Esophagus squamous epithelium (tissue), 5 donors: ENCODE data around the gene DMAC2. TPM values are rescaled to one million over a fixed set of nuclear protein-coding genes. Genes with fewer than 3 reads are reported as not detected.
A peak's percentile ranks its signal among the peaks of the same experiment; 100 is the strongest.

ENCODE experiments used
- DNase-seq: peaks from one replicate; lab custom pipeline; 2025; lab: John Stamatoyannopoulos, UW
- H3K27ac ChIP-seq, 4 donors: fragments of 200-600 bp; sonication (generic); one replicate each; pipeline ENCODE4 v1.5.1; 2016 to 2019; ENCODE audit warnings: mild to moderate bottlenecking in 1 of 4
- H3K27me3 ChIP-seq, 4 donors: fragments of 200-600 bp; sonication (generic); 1 replicate in 3 of 4; 2 replicates in 1 of 4; pipeline versions ENCODE4 v1.5.1 to v1.6.0; 2017 to 2021; ENCODE audit warnings: antibody characterized with exemption in 1 of 4
- H3K36me3 ChIP-seq, 3 donors: fragments of 200-600 bp; sonication (generic); one replicate each; pipeline ENCODE4 v1.5.1; 2016 to 2019
- H3K4me1 ChIP-seq, 3 donors: fragments of 200-600 bp; sonication (generic); one replicate each; pipeline ENCODE4 v1.5.1; 2017 to 2019
- H3K4me3 ChIP-seq, 4 donors: fragments of 200-600 bp; sonication (generic); 1 replicate in 3 of 4; 2 replicates in 1 of 4; pipeline ENCODE4 v1.5.1; 2016 to 2019; ENCODE audit warnings: mild to moderate bottlenecking in 2 of 4, moderate library complexity in 1 of 4
- H3K9me3 ChIP-seq, 3 donors: fragments of 200-600 bp; sonication (generic); one replicate each; pipeline ENCODE4 v1.5.1; 2016 to 2019
- CTCF ChIP-seq, 6 experiments: fragments of 450-650 bp in 4 of 6; fragments of 200-600 bp in 2 of 6; sonication (generic) in 2 of 6; IDR thresholded peaks; one replicate each; pipeline ENCODE4 v1.5.1; 2016 to 2019; ENCODE audit warnings: antibody characterized with exemption in 6 of 6, mild to moderate bottlenecking in 4 of 6, moderate library complexity in 4 of 6
- POLR2A ChIP-seq, 4 donors: fragments of 450-650 bp; IDR thresholded peaks; one replicate each; pipeline ENCODE4 v1.6.1; 2017; ENCODE audit warnings: antibody characterized with exemption in 4 of 4, mild to moderate bottlenecking in 4 of 4, moderate library complexity in 3 of 4
- WGBS, 2 donors: methylation state at CpG; one replicate each; pipeline ENCODE4 v1.1.5; 2018; 5-methylcytosine and 5-hydroxymethylcytosine counted together
- intact Hi-C: fragments of 100-400 bp; cut with DNase I; formaldehyde crosslinking; loops from one replicate; pipeline ENCODE4 v1.15.0; 2022
- total RNA-seq, 4 donors: library from RNA; depleted of rRNA; stranded (reverse); fragments of >200 nt; gene quantifications; one replicate each; pipeline ENCODE4 v1.1.0, GENCODE V29; 2016
- donor health status: DM: yes; HTN: yes; CAD: no.

The DMAC2 gene
- total RNA-seq, 4 donors from 2014 or later, result 25.1 to 41.4 (median 35.7) TPM

GRCh38 chr19:41407271-41407670, 32.4 kb downstream of the DMAC2 start:
- Histone ChIP-seq H3K4me1 (peaks cover 31 to 100% (median 48%) of the 10 kb centered on the region in 3 donors), H3K27me3 (no peaks in the 10 kb centered on the region), H3K27ac (peak overlapping the region in 3 of 4 donors; percentile 21 to 96 (median 93)), H3K36me3 (peaks cover 0 to 34% (median 4%) of the 10 kb centered on the region in 3 donors), H3K9me3 (no peaks in the 10 kb centered on the region), H3K4me3 (no peak overlapping the region)
- TF ChIP-seq POLR2A (IDR thresholded peaks at IDR 0.05) (no peak), CTCF (IDR thresholded peaks at IDR 0.05) (no peak)
- intact Hi-C loops, result no loop called here
- no peak for DNase-seq
- 44 to 54% methylated on average over 3 to 4 of the region's 4 CpGs for WGBS, 2 donors

- peaks cover 0 to 34% (median 4%) of the 10 kb centered on the region in 3 donors for H3K36me3 ChIP-seq
- no peak for DNase-seq
- intact Hi-C loops, result no loop called here
- peak overlapping the region; percentile 67 to 96 (median 84) for H3K27ac ChIP-seq
- H3K27me3 ChIP-seq, result no peaks in the 10 kb centered on the region
- H3K9me3 ChIP-seq, result no peaks in the 10 kb centered on the region
- 90 to 100% methylated on average over 2 to 4 of the region's 6 CpGs for WGBS, 2 donors
- peaks cover 19 to 100% (median 43%) of the 10 kb centered on the region in 3 donors for H3K4me1 ChIP-seq
- no peak overlapping the region for H3K4me3 ChIP-seq
- TF ChIP-seq POLR2A (IDR thresholded peaks at IDR 0.05), result no peak
- no peak for TF ChIP-seq CTCF (IDR thresholded peaks at IDR 0.05)
These were observed 33.9 kb downstream of the DMAC2 start for GRCh38 chr19:41405776-41406175.

- 60 to 65% methylated on average over 10 to 12 of the region's 12 CpGs for WGBS, 2 donors
- H3K4me3 ChIP-seq, result no peak overlapping the region
- TF ChIP-seq CTCF (IDR thresholded peaks at IDR 0.05), result no peak
- peaks cover 21 to 99% (median 40%) of the 10 kb centered on the region in 3 donors for H3K4me1 ChIP-seq
- H3K36me3 ChIP-seq, result peaks cover 0 to 38% (median 0%) of the 10 kb centered on the region in 3 donors
- H3K9me3 ChIP-seq, result no peaks in the 10 kb centered on the region
- peak overlapping the region in 3 of 4 donors; percentile 75 to 96 (median 80) for H3K27ac ChIP-seq
- H3K27me3 ChIP-seq, result no peaks in the 10 kb centered on the region
- DNase-seq, result no peak
- intact Hi-C loops, result no loop called here
These were observed 36.3 kb downstream of the DMAC2 start for GRCh38 chr19:41403181-41403970.

GRCh38 chr19:41402010-41402409, 37.7 kb downstream of the DMAC2 start:
- peak overlapping the region; percentile 68 to 96 (median 74) for H3K27ac ChIP-seq
- DNase-seq, result no peak
- TF ChIP-seq CTCF (IDR thresholded peaks at IDR 0.05) (no peak), POLR2A (IDR thresholded peaks at IDR 0.05) (no peak)
- no peaks in the 10 kb centered on the region for H3K27me3 ChIP-seq
- peaks cover 0 to 35% (median 0%) of the 10 kb centered on the region in 3 donors for H3K36me3 ChIP-seq
- no peaks in the 10 kb centered on the region for H3K9me3 ChIP-seq
- intact Hi-C loops, result no loop called here
- no peak overlapping the region for H3K4me3 ChIP-seq
- H3K4me1 ChIP-seq, result peaks cover 27 to 90% (median 41%) of the 10 kb centered on the region in 3 donors
- WGBS, 2 donors, result 61 to 77% methylated on average over 3 of the region's 3 CpGs

- peaks cover 0 to 35% (median 0%) of the 10 kb centered on the region in 3 donors for H3K36me3 ChIP-seq
- TF ChIP-seq CTCF (IDR thresholded peaks at IDR 0.05) (no peak), POLR2A (IDR thresholded peaks at IDR 0.05) (no peak)
- H3K27ac ChIP-seq, result peak overlapping the region; percentile 68 to 96 (median 74)
- no peaks in the 10 kb centered on the region for H3K27me3 ChIP-seq
- intact Hi-C loops, result no loop called here
- no peak for DNase-seq
- 66 to 73% methylated on average over 3 to 4 of the region's 4 CpGs for WGBS, 2 donors
- peaks cover 26 to 90% (median 45%) of the 10 kb centered on the region in 3 donors for H3K4me1 ChIP-seq
- no peaks in the 10 kb centered on the region for H3K9me3 ChIP-seq
- no peak overlapping the region for H3K4me3 ChIP-seq
These were observed 38.2 kb downstream of the DMAC2 start for GRCh38 chr19:41401483-41401882.
